HG02798 (cell line): ENCODE results near the gene MSI2.

ENCODE experiments used
- ATAC-seq: cut with Tn5 transposase; IDR thresholded peaks from one replicate; pipeline ENCODE4 v1.9.1; 2021; ENCODE audit warnings: mild to moderate bottlenecking; ENCODE audit not compliant: unreplicated experiment, poor library complexity

Gene MSI2

GRCh38 chr17:57677301-57677700 is 421.0 kb downstream of the MSI2 start:
- no peak for ATAC-seq

- no peak for ATAC-seq
Measured at GRCh38 chr17:57677858-57678257, 421.5 kb downstream of the MSI2 start.

- no peak for ATAC-seq
Measured at GRCh38 chr17:57678393-57678792, 422.1 kb downstream of the MSI2 start.

- ATAC-seq, result no peak
Measured at GRCh38 chr17:57679356-57679755, 423.0 kb downstream of the MSI2 start.

- ATAC-seq, result no peak
Measured at GRCh38 chr17:57679906-57680695, 423.8 kb downstream of the MSI2 start.

GRCh38 chr17:57682701-57683100 is 426.4 kb downstream of the MSI2 start:
- no peak for ATAC-seq

- ATAC-seq, result no peak
Measured at GRCh38 chr17:57684711-57685498, 428.6 kb downstream of the MSI2 start.

- no peak for ATAC-seq
Measured at GRCh38 chr17:57685499-57686132, 429.3 kb downstream of the MSI2 start.

GRCh38 chr17:57687642-57688041 is 431.3 kb downstream of the MSI2 start:
- ATAC-seq, result no peak

GRCh38 chr17:57689254-57689653 is 432.9 kb downstream of the MSI2 start:
- no peak for ATAC-seq

GRCh38 chr17:57691939-57692338 is 435.6 kb downstream of the MSI2 start:
- ATAC-seq, result no peak

- ATAC-seq, result no peak
Measured at GRCh38 chr17:57692770-57693169, 436.4 kb downstream of the MSI2 start.

GRCh38 chr17:57694051-57694450 is 437.7 kb downstream of the MSI2 start:
- no peak for ATAC-seq

- no peak for ATAC-seq
Measured at GRCh38 chr17:57696050-57696449, 439.7 kb downstream of the MSI2 start.

- no peak for ATAC-seq
Measured at GRCh38 chr17:57697197-57697596, 440.9 kb downstream of the MSI2 start.

GRCh38 chr17:57697891-57698711 is 441.8 kb downstream of the MSI2 start:
- no peak for ATAC-seq

GRCh38 chr17:57699751-57700219 is 443.5 kb downstream of the MSI2 start:
- ATAC-seq, result no peak

- ATAC-seq, result no peak
Measured at GRCh38 chr17:57701124-57701523, 444.8 kb downstream of the MSI2 start.

GRCh38 chr17:57703273-57703672 is 446.9 kb downstream of the MSI2 start:
- no peak for ATAC-seq

- no peak for ATAC-seq
Measured at GRCh38 chr17:57704448-57704847, 448.1 kb downstream of the MSI2 start.
